HUES64 (cell line): Measurements from ENCODE around the gene SMYD2.

Experiments used
- H3K27ac ChIP-seq: 2 replicates; pipeline ENCODE4 v1.7.0; 2013; ENCODE audit warnings: low read depth, low read length, inconsistent platforms
- H3K27me3 ChIP-seq: 2 replicates; pipeline ENCODE4 v1.6.1; 2013; ENCODE audit warnings: mild to moderate bottlenecking, low read length; ENCODE audit not compliant: insufficient read depth
- H3K36me3 ChIP-seq: 2 replicates; pipeline ENCODE4 v1.6.1; 2013; ENCODE audit warnings: mild to moderate bottlenecking, low read length; ENCODE audit not compliant: insufficient read depth
- H3K4me1 ChIP-seq: 2 replicates; pipeline ENCODE4 v1.6.1; 2013; ENCODE audit warnings: mild to moderate bottlenecking, low read length, moderate library complexity; ENCODE audit not compliant: insufficient read depth
- H3K4me3 ChIP-seq: 2 replicates; pipeline ENCODE4 v1.5.1; 2013; ENCODE audit warnings: mild to moderate bottlenecking, low read length, moderate library complexity
- H3K9ac ChIP-seq: 2 replicates; pipeline ENCODE4 v1.6.1; 2013; ENCODE audit warnings: mild to moderate bottlenecking, low read depth, low read length
- H3K9me3 ChIP-seq: 2 replicates; pipeline ENCODE4 v1.6.1; 2013; ENCODE audit warnings: low read depth, low read length; ENCODE audit not compliant: insufficient read depth
- WGBS: fragments of 150-250, 120-280 bp; methylation state at CpG from one replicate; pipeline ENCODE4 v1.1.7; 2013; ENCODE audit warnings: missing lambda C conversion rate; 5-methylcytosine and 5-hydroxymethylcytosine counted together

The SMYD2 gene

GRCh38 chr1:214310777-214311690, 30.1 kb downstream of the SMYD2 start:
- Histone ChIP-seq H3K27me3 (peaks cover 26% of the 10 kb centered on the region), H3K9me3 (no peaks in the 10 kb centered on the region), H3K27ac (no peak overlapping the region), H3K9ac (no peak overlapping the region), H3K4me1 (peaks cover 29% of the 10 kb centered on the region), H3K36me3 (no peaks in the 10 kb centered on the region), H3K4me3 (no peak overlapping the region)
- WGBS: 71% methylated on average over 10 of the region's 11 CpGs

GRCh38 chr1:214312530-214313051, 31.6 kb downstream of the SMYD2 start:
- no peaks in the 10 kb centered on the region for H3K36me3 ChIP-seq
- peaks cover 35% of the 10 kb centered on the region for H3K4me1 ChIP-seq
- H3K9me3 ChIP-seq: no peaks in the 10 kb centered on the region
- no peak overlapping the region for H3K9ac ChIP-seq
- H3K27me3 ChIP-seq: peaks cover 26% of the 10 kb centered on the region
- no peak overlapping the region for H3K4me3 ChIP-seq
- 68% methylated on average over 10 of the region's 10 CpGs for WGBS
- H3K27ac ChIP-seq: no peak overlapping the region

DNA sequence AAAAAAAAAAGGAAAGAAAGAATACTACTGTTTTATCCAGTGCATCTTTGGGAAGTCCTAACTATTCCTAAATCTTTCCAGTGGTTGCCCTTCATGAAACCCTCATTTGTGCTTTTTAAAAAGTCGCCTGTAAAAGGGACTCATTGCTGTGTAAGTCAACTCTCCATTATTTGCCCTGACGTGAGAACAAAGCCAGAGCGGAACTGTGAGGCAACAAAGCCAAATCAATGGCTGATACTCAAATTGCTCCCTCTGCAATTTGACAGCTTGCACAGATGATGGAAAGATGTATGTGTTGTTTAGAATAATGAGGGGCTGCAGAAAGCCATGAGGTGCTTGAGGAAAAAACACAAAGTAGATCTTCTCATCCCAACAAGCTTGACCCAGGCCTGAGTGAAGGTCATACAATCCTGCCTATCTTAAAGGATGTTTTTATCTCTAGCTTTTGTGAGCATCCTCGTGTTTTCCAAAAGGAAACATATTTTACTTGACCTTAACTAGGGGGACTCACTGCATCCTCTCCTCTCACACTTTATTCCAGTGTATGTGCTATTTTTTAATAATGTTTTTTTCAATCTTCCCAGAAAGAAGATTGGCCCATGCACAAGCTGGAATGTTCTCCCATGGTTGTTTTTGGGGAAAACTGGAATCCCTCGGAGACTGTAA, 33.4 kb downstream of the SMYD2 start:
- 90% methylated on average over 5 of the region's 5 CpGs for WGBS
- peaks cover 52% of the 10 kb centered on the region for H3K4me1 ChIP-seq
- no peak overlapping the region for H3K27ac ChIP-seq

DNA sequence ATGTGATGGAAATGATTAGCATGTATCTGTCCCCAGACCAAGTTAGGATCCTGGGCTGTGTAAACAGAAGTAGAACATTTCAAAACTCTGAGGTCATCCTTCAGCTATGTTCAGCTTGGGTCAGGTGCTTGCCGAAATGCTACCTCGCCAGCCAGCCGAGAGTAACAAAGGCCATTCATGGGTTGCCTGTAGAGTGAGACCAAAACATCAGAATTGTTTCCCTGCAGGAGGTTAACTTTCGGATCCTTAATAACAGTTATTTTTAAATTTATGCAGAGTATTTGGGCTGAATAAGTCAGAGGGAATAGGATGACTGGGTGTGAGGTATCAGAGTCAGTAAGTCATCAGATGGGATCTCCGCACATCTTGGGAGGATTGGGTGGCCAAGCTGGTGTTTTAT, 35.6 kb downstream of the SMYD2 start:
- Histone ChIP-seq H3K27ac (peak overlapping the region; percentile 86; the same call in 1 of the 2 replicates), H3K4me3 (peak overlapping the region; percentile 9), H3K36me3 (no peaks in the 10 kb centered on the region), H3K4me1 (peaks cover 50% of the 10 kb centered on the region), H3K9ac (no peak overlapping the region), H3K9me3 (no peaks in the 10 kb centered on the region), H3K27me3 (peaks cover 49% of the 10 kb centered on the region)
- WGBS: 8% methylated on average over 5 of the region's 5 CpGs

More for the DNA sequence above, 33.4 kb downstream of the SMYD2 start:
- Histone ChIP-seq H3K9ac (no peak overlapping the region), H3K9me3 (no peaks in the 10 kb centered on the region), H3K4me3 (no peak overlapping the region), H3K36me3 (no peaks in the 10 kb centered on the region), H3K27me3 (peaks cover 41% of the 10 kb centered on the region)

DNA sequence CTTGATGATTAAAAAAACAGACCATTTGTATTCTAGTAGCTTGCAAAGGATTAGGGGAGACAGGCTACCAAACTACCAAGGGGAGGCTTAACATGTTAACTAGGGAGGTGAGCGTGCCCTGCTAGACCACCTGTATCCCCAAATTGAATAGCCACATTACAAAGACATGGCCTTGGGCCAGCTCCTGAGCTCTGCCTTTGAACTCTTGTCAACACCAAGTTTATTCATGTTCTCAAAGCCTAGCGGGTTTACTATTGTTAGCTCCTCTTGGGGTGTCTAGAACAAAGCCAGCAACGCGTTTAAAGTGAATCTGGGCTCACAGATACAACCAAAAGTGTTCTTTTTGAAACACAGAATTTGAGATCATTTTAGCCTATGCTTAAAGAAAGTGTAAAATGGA, 36.3 kb downstream of the SMYD2 start:
- Histone ChIP-seq H3K4me1 (peaks cover 46% of the 10 kb centered on the region), H3K27me3 (peaks cover 49% of the 10 kb centered on the region), H3K9me3 (no peaks in the 10 kb centered on the region), H3K36me3 (no peaks in the 10 kb centered on the region), H3K9ac (peak overlapping the region; percentile 2; the same call in 1 of the 2 replicates), H3K4me3 (peak overlapping the region; percentile 21), H3K27ac (peak overlapping the region; percentile 86; the same call in 1 of the 2 replicates)
- 2% methylated on average over 4 of the region's 4 CpGs for WGBS

GRCh38 chr1:214317734-214318133, 36.8 kb downstream of the SMYD2 start:
- H3K27me3 ChIP-seq: peaks cover 45% of the 10 kb centered on the region
- peak overlapping the region; percentile 86; the same call in 1 of the 2 replicates for H3K27ac ChIP-seq
- WGBS: 30% methylated on average over 5 of the region's 5 CpGs
- H3K9me3 ChIP-seq: no peaks in the 10 kb centered on the region
- peaks cover 46% of the 10 kb centered on the region for H3K4me1 ChIP-seq
- H3K4me3 ChIP-seq: peak overlapping the region; percentile 21
- no peaks in the 10 kb centered on the region for H3K36me3 ChIP-seq
- H3K9ac ChIP-seq: peak overlapping the region; percentile 2; the same call in 1 of the 2 replicates

- H3K4me3 ChIP-seq: 0 out of 2 replicates have a peak overlapping the region, but pooled peaks have one; percentile 21
- peaks cover 46% of the 10 kb centered on the region for H3K4me1 ChIP-seq
- no peaks in the 10 kb centered on the region for H3K36me3 ChIP-seq
- H3K9me3 ChIP-seq: no peaks in the 10 kb centered on the region
- no peak overlapping the region for H3K27ac ChIP-seq
- WGBS: 45% methylated on average over 6 of the region's 6 CpGs
- no peak overlapping the region for H3K9ac ChIP-seq
- peaks cover 42% of the 10 kb centered on the region for H3K27me3 ChIP-seq
These were observed 37.4 kb downstream of the SMYD2 start for GRCh38 chr1:214318356-214318755.

DNA sequence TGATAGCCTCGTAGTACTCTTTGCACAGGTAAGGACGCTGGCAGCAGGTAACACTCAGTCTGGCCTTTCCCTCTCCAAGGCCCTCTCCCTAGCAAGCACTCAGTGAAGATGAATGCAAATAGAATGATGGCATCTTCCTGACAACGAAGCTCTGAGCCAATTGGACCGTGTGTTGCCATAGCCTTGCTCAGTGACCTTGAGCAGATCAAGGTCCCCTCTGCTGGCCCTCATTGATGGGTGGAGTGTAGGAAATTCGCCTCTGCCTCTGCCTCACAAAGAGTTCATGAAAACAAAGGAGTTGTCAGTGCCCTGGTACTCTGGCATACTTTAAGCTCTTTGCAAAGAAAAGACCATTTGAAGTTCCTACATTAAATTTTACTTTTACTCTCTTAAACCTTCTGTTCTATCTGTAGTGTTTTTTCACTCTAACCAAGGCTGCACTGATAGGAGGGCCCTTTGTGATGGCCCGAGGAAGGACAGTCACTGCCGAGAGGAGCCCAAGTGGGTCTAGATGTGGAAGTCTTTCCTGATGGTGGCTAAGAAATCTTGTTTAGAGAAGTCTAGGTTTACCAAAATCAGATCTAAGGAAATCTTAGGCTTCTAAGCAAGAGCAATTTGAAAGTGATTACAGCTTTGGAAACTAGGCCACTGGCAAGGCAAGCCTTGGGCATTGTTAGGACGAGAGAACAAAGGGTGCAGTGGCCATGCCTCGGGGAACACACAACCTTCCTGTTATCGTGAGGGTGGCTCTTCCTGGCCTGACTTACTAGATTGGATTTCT, 38.2 kb downstream of the SMYD2 start:
- H3K4me1 ChIP-seq: peaks cover 46% of the 10 kb centered on the region
- peaks cover 42% of the 10 kb centered on the region for H3K27me3 ChIP-seq
- no peak overlapping the region for H3K27ac ChIP-seq
- H3K4me3 ChIP-seq: no peak overlapping the region
- no peaks in the 10 kb centered on the region for H3K9me3 ChIP-seq
- no peak overlapping the region for H3K9ac ChIP-seq
- WGBS: 88% methylated on average over 10 of the region's 10 CpGs
- H3K36me3 ChIP-seq: no peaks in the 10 kb centered on the region

DNA sequence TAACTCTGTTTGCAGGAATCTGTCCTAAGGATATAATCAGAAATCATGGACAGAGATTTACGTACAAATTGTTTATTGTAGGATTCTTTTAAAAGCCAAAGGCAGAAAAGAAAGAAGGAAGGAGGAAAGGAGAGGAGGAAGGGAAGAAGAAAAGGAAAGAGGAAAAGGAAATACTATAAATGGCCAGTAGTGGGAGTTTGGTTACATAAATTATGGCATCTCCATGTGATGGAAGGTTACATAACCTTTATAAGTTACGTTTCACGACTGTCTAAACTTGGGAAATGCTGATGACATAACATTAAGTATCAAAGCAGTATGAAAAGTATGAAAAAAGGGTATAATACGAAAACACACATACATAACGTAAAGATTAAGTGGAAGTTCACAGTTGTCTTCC, 39.0 kb downstream of the SMYD2 start:
- no peaks in the 10 kb centered on the region for H3K9me3 ChIP-seq
- H3K27ac ChIP-seq: no peak overlapping the region
- no peaks in the 10 kb centered on the region for H3K36me3 ChIP-seq
- H3K27me3 ChIP-seq: peaks cover 34% of the 10 kb centered on the region
- WGBS: 98% methylated on average over 5 of the region's 5 CpGs
- H3K4me3 ChIP-seq: no peak overlapping the region
- H3K4me1 ChIP-seq: peaks cover 46% of the 10 kb centered on the region
- H3K9ac ChIP-seq: no peak overlapping the region

DNA sequence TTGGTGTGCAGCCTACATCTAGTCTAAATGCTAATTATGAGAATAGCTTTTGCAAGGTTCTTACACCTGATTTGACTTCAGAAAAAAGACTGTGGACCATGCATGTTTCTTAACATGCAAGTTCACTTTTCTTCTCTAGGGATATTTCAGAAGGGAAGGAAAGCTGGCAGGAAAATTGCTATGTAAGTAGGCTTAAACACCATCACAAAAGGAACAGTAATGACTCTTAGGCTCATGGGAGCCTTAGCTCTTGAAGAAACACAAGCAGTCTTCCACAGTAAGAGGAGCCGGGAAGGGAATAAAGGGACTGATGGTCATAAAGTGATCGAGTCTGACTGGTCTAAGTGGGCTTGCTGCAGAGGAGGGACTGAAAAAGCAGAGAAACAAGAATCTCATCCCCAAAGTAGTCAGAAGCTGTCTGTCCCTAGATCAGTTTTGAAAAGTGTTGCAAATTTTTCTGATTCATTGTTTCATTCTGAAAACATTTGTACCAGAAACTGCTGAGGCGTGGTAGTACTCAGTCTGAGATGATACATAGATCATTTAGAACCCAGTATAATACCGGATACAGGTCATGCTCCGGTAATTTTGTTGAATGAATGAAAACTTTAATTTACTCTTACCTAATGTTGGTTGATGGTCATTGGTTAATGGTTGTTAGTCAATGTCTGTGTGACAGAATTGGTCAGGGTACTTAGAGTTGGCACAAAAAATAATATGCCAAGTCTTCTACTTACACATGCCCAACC, 40.9 kb downstream of the SMYD2 start:
- Histone ChIP-seq H3K4me1 (peaks cover 35% of the 10 kb centered on the region), H3K27me3 (peaks cover 23% of the 10 kb centered on the region; the same call in 1 of the 2 replicates), H3K4me3 (no peak overlapping the region), H3K27ac (no peak overlapping the region), H3K36me3 (no peaks in the 10 kb centered on the region), H3K9ac (no peak overlapping the region), H3K9me3 (no peaks in the 10 kb centered on the region)
- WGBS: 90% methylated on average over 5 of the region's 5 CpGs
